Measurements from ENCODE around the gene TREM1. TPM values are rescaled to one million over a fixed set of nuclear protein-coding genes. Genes with fewer than 3 reads are reported as not detected.

The TREM1 gene
- polyA plus RNA-seq, 1 donor (not counting 4 experiments of a cell fraction or from before 2014, with no cell fraction given), result not detected

DNA sequence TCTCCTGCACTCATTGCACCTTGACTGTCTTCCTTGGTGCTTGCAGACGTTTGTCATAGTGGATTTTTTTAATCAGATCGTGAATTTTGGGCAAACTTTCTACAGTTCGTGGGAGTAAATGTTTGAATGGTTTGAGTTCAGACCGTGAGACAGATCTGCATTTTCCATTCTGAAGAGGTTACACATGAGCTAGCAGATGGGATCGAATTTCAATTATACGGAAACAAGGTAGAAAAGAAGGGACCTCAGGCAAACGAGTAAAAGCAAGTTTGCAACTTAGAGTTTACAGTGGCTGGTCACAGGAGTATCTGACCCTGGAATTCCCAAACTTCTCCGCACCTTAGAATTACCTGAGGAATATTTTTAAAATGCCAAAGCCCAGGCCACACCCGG is 31.8 kb upstream of the TREM1 start:
- Histone ChIP-seq H3K27me3 (ENCODE audit: control insufficient read depth, extremely low read depth, insufficient read depth, low read length) (peaks cover 17% of the 10 kb centered on the region), H3K79me2 (ENCODE audit: control insufficient read depth, insufficient read depth, low read length) (no peaks in the 10 kb centered on the region), H3K4me1 (ENCODE audit: control insufficient read depth, extremely low read depth, insufficient read depth, low read length) (no peaks in the 10 kb centered on the region), H3K27ac (ENCODE audit: control insufficient read depth, insufficient read depth, low read length) (no peak overlapping the region), H4K20me1 (ENCODE audit: control insufficient read depth, extremely low read depth, insufficient read depth, low read length) (peaks cover 2% of the 10 kb centered on the region), H2AFZ (ENCODE audit: control insufficient read depth, low read length) (no peak overlapping the region), H3K9me3 (ENCODE audit: control insufficient read depth, low read depth, low read length) (no peaks in the 10 kb centered on the region), H3K4me3 (ENCODE audit: control insufficient read depth in 2 of 3, extremely low read depth in 1 of 3, insufficient read depth in 2 of 3, low read depth in 1 of 3, low read length in 3 of 3) (peak overlapping the region in 1 of 3 experiments; percentile 44), H3K9ac (ENCODE audit: control insufficient read depth, extremely low read depth, insufficient read depth, low read length) (no peak overlapping the region), H3K9me1 (ENCODE audit: control insufficient read depth, extremely low read depth, insufficient read depth, low read length) (no peaks in the 10 kb centered on the region), H3K36me3 (ENCODE audit: control insufficient read depth in 2 of 2, extremely low read depth in 1 of 2, insufficient read depth in 2 of 2, low read length in 2 of 2) (no peaks in the 10 kb centered on the region), H3K4me2 (ENCODE audit: control insufficient read depth, extremely low read depth, insufficient read depth, low read depth, low read length) (peak overlapping the region; percentile 89)
- DNase-seq (ENCODE audit: low read depth, low spot score) (no peak), FAIRE-seq (no peak)
- TF ChIP-seq CTCF (optimal IDR thresholded peaks at IDR 0.05 in 1 of 3, IDR thresholded peaks at IDR 0.05 in 1 of 3, conservative IDR thresholded peaks at IDR 0.05 in 1 of 3; ENCODE audit: extremely low read depth in 1 of 3, insufficient read depth in 2 of 3, low read length in 3 of 3) (no peak), EZH2 (IDR thresholded peaks at IDR 0.05; ENCODE audit: low read length) (no peak)
- dilution Hi-C loops (cut with MboI; ENCODE audit: extremely low pct_ligation_motif_present, low sequenced_read_pairs), result no loop called here

- Histone ChIP-seq H3K9me1 (ENCODE audit: control insufficient read depth, extremely low read depth, insufficient read depth, low read length) (no peaks in the 10 kb centered on the region), H3K27ac (ENCODE audit: control insufficient read depth, insufficient read depth, low read length) (no peak overlapping the region), H3K9me3 (ENCODE audit: control insufficient read depth, low read depth, low read length) (no peaks in the 10 kb centered on the region), H3K4me3 (ENCODE audit: control insufficient read depth in 2 of 3, extremely low read depth in 1 of 3, insufficient read depth in 2 of 3, low read depth in 1 of 3, low read length in 3 of 3) (no peak overlapping the region), H4K20me1 (ENCODE audit: control insufficient read depth, extremely low read depth, insufficient read depth, low read length) (peaks cover 2% of the 10 kb centered on the region), H3K9ac (ENCODE audit: control insufficient read depth, extremely low read depth, insufficient read depth, low read length) (no peak overlapping the region), H3K79me2 (ENCODE audit: control insufficient read depth, insufficient read depth, low read length) (no peaks in the 10 kb centered on the region), H3K36me3 (ENCODE audit: control insufficient read depth in 2 of 2, extremely low read depth in 1 of 2, insufficient read depth in 2 of 2, low read length in 2 of 2) (no peaks in the 10 kb centered on the region), H3K4me1 (ENCODE audit: control insufficient read depth, extremely low read depth, insufficient read depth, low read length) (no peaks in the 10 kb centered on the region), H2AFZ (ENCODE audit: control insufficient read depth, low read length) (no peak overlapping the region), H3K4me2 (ENCODE audit: control insufficient read depth, extremely low read depth, insufficient read depth, low read depth, low read length) (no peak overlapping the region), H3K27me3 (ENCODE audit: control insufficient read depth, extremely low read depth, insufficient read depth, low read length) (peaks cover 17% of the 10 kb centered on the region)
- dilution Hi-C loops (cut with MboI; ENCODE audit: extremely low pct_ligation_motif_present, low sequenced_read_pairs), result no loop called here
- FAIRE-seq, result no peak
- DNase-seq (ENCODE audit: low read depth, low spot score), result no peak
- TF ChIP-seq CTCF (optimal IDR thresholded peaks at IDR 0.05 in 1 of 3, IDR thresholded peaks at IDR 0.05 in 1 of 3, conservative IDR thresholded peaks at IDR 0.05 in 1 of 3; ENCODE audit: extremely low read depth in 1 of 3, insufficient read depth in 2 of 3, low read length in 3 of 3) (no peak), EZH2 (IDR thresholded peaks at IDR 0.05; ENCODE audit: low read length) (no peak)
Observed at GRCh38 chr6:41315943-41316620, 29.6 kb upstream of the TREM1 start.
